Esophagus mucosa (tissue), 1 donor: ENCODE results near the gene STK11. TPM values are rescaled to one million over a fixed set of nuclear protein-coding genes. Genes with fewer than 3 reads are reported as not detected.

Experiments used
- ATAC-seq: fragments of 200-7000 bp; cut with Tn5 transposase; one replicate; pipeline ENCODE4 v1.9.1; 2020
- total RNA-seq: library from RNA; stranded (reverse); gene quantifications from one replicate; pipeline ENCODE4 v1.2.4, GENCODE V29; 2023
- donor health status: DM: yes; HTN: yes; CAD: no.

Gene STK11
- total RNA-seq, 1 donor from 2014 or later = 35.0 TPM

- ATAC-seq = no peak
Measured at GRCh38 chr19:1262623-1263123, 57.1 kb downstream of the STK11 start.

GRCh38 chr19:1263188-1263587 lies 57.6 kb downstream of the STK11 start:
- no peak for ATAC-seq

- peak; percentile 7 for ATAC-seq
Measured at GRCh38 chr19:1264801-1265614, 59.4 kb downstream of the STK11 start.

GRCh38 chr19:1265615-1266128 lies 60.1 kb downstream of the STK11 start:
- peak; percentile 8 for ATAC-seq

GRCh38 chr19:1266129-1266915 lies 60.7 kb downstream of the STK11 start:
- peak; percentile 54 for ATAC-seq

- ATAC-seq = peak; percentile 2
Measured at GRCh38 chr19:1266916-1267476, 61.4 kb downstream of the STK11 start.

- no peak for ATAC-seq
Measured at GRCh38 chr19:1267477-1268225, 62.1 kb downstream of the STK11 start.

GRCh38 chr19:1268226-1269064 lies 62.9 kb downstream of the STK11 start:
- no peak for ATAC-seq

- peak; percentile 71 for ATAC-seq
Measured at GRCh38 chr19:1269065-1269477, 63.5 kb downstream of the STK11 start, which contains the start of gene CIRBP. Gene CIRBP (plus strand): TSS chr19:1269332. CDS start chr19:1270934, 1,602 bp downstream.

GRCh38 chr19:1269478-1270212 lies 64.1 kb downstream of the STK11 start:
- peak; percentile 5 for ATAC-seq

GRCh38 chr19:1270213-1270853 lies 64.8 kb downstream of the STK11 start:
- ATAC-seq = no peak

- ATAC-seq = no peak
Measured at GRCh38 chr19:1270854-1271527, 65.4 kb downstream of the STK11 start.

GRCh38 chr19:1271528-1272422 lies 66.2 kb downstream of the STK11 start:
- ATAC-seq = no peak

- ATAC-seq = no peak
Measured at GRCh38 chr19:1272423-1273262, 67.1 kb downstream of the STK11 start.

- no peak for ATAC-seq
Measured at GRCh38 chr19:1273263-1274041, 67.9 kb downstream of the STK11 start.
